ENCODE results near the gene ACTN4.

ACTN4 gene

DNA sequence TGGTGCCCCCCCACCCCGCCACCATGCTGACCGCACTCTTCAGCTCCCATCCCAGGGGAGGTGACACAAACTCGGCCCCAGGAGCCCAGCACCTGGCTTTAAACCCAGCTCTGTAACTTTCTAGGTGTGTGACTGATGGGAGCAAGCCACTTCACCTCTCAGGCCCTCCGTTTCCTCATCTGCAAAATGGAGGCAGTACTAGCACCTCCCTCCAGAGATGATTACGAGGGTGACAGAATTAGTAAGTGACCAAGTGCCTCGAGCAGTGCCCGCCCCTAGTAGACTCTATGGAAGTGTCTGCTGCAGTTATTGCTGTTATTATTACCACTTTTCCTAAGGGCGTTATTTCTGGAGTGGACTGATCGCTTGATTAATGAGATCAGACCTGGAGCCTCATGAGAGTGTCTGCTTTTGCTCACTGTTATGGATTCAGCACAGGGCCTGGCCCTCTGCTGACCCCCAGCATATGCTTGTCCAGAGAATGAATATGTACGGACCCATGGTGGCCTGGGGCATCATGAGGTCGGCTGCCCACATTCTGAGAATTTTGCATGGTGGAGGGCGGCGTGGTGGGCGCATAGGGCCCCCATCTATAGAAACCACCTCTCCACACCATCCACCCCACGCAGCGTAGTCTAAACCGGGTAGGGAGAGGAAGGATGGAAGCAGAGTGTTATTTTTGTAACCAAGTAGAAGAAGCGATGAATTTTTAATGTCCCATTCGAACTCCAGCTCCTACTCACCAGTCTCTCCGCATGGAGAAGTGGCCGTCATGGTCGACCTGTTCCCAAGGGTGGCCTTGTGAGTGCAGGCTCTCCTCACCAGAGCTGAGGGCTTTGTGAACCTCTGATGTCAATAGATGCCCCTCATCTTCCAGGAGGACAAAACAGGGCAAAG lies 48.6 kb downstream of the ACTN4 start:
- DNase-seq (ENCODE audit: low read depth), result no peak

DNA sequence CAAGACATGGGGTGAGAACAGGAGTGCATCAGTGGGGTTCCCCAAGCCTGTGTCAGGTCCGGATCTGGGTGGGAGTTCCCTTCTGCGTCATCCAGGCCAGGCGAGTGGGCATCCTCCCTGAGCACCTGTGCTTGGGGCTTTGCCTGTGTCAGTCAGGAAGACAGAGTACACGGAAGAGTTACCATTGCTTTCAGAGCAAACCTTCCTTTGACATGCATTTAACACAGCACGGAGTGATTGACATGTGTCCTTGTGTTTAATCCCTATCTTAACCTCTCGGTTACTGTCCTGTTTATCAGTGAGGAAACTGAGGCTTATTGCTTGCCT lies 49.2 kb downstream of the ACTN4 start:
- DNase-seq (ENCODE audit: low read depth), result no peak

DNA sequence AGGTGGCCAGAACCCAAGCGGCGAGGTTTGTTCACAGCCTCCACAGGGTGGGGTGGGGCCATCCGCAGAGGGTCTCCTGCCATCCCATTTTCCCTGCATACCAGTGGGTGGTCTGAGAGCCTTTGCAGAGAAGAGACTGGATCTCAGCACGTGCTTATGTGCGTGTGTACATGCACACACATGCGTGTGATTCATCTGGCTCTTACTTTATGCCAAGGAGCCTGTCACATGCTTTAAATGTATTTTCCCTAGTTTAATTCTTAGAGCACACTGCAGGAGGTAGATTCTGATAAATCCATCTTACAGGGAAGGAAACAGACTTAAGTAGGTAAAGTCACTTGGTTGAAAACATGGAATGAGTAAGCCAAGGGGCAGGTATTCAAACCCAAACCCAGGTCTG lies 49.7 kb downstream of the ACTN4 start:
- no peak for DNase-seq (ENCODE audit: low read depth)

DNA sequence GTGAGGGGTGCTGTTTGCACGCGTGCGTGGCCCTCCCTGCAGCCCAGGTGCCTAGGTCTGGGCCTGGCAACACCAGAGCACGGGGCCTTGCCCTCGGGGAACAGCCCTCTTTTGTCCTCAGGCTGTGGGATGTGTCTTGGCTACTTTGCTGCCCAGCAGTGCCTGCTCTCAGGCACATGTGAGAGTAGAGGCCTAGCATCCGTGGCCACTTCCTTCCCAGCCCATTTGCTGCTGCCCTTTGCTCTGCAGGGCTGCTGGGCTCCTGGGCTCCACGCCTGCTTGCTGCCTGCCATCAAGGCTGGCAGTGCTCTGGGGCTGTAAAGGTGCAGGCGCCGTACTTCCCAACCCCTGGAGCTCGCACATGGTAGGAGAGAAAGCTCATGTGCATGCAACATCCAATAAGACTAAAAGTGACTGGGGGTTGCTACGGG lies 50.2 kb downstream of the ACTN4 start:
- no peak for DNase-seq (ENCODE audit: low read depth)

GRCh38 chr19:38698225-38699026 lies 51.0 kb downstream of the ACTN4 start:
- DNase-seq (ENCODE audit: low read depth), result no peak

DNA sequence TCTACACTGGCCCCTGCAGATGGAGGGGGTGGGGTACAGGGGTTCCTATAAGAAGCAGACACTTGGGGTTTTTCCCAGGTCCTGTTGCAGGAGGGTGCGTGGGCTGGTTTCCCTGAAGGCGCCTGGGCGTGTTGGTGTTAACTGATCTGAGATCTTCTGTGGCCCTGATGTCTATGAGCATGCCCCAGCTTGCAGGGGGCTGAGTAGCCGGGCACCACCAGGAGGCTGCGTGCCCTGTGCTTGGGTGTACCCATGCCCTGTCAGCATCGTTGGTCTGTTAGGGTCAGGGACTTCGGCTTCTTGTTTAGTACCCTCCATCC lies 51.5 kb downstream of the ACTN4 start:
- DNase-seq (ENCODE audit: low read depth), result no peak

DNA sequence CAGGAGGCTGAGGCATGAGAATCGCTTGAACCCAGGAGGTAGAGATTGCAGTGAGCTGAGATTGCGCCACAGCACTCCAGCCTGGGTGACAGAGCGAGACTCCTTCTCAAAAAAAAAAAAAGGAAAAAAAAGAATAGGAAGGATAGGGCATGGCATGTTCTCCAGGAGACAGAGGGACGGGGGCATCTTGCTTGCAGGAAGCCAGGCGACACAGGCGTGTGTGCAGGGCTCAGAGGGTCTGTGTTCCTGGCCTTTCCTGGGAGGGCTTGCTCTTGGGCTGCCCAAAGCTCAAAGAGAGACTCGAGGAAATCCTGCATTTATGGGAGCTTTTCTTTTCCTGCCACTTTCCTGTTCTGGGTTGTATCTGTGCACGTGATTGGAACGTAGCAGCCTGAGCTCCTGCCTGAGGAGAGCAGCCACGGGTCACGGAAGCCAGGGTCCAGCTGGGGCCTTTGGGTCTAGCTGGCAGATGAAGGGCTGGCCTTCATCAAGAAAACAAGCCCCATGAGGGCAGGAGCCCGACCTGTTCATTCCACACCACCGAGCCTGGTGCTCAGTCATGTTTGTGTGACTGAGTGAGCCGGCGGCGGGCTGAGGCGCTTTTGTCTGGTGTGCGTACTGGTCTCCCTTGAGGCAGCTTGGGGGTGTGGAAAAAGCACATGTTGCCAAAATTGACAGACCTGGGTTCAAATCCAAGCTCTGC lies 52.3 kb downstream of the ACTN4 start:
- DNase-seq (ENCODE audit: low read depth), result no peak

- no peak for DNase-seq (ENCODE audit: low read depth)
Observed at GRCh38 chr19:38700350-38700901, 53.0 kb downstream of the ACTN4 start.

- no peak for DNase-seq (ENCODE audit: low read depth)
Observed at GRCh38 chr19:38700902-38701454, 53.5 kb downstream of the ACTN4 start.

GRCh38 chr19:38701455-38702063 lies 54.1 kb downstream of the ACTN4 start:
- DNase-seq (ENCODE audit: low read depth), result no peak

GRCh38 chr19:38702278-38702677 lies 54.8 kb downstream of the ACTN4 start:
- DNase-seq (ENCODE audit: low read depth), result no peak

GRCh38 chr19:38703509-38703908 lies 56.1 kb downstream of the ACTN4 start:
- no peak for DNase-seq (ENCODE audit: low read depth)

- no peak for DNase-seq (ENCODE audit: low read depth)
Observed at GRCh38 chr19:38704488-38705026, 57.1 kb downstream of the ACTN4 start.

- DNase-seq (ENCODE audit: low read depth), result no peak
Observed at GRCh38 chr19:38705197-38706019, 58.0 kb downstream of the ACTN4 start.

- no peak for DNase-seq (ENCODE audit: low read depth)
Observed at GRCh38 chr19:38706792-38707511, 59.5 kb downstream of the ACTN4 start.

- DNase-seq (ENCODE audit: low read depth), result no peak
Observed at GRCh38 chr19:38707512-38708114, 60.2 kb downstream of the ACTN4 start.

GRCh38 chr19:38708413-38709024 lies 61.1 kb downstream of the ACTN4 start:
- no peak for DNase-seq (ENCODE audit: low read depth)

DNA sequence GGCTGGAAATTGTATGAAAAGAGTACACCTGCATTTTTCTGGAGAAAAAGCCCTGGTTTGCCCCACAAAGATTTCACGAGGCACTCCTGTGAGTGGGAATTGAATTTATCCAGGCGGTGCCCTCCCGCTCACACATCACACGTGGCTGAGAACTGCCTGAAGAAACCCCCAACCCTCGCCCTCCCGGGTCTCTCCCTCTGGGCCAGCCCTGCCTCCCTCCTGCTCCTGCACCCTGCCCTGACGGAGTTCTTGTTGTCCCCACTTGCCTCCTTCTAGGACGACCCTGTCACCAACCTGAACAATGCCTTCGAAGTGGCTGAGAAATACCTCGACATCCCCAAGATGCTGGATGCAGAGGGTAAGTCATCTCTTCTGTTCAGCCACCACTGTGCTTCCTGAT lies 61.7 kb downstream of the ACTN4 start:
- DNase-seq (ENCODE audit: low read depth), result no peak

All from stimulated activated CD8-positive, alpha-beta memory T cell treated with anti-CD3 and anti-CD28 coated beads, Interleukin-12 subunit alpha, Interleukin-12 subunit beta, amount 100 ng/mL, for 4 hours (primary cell).